SK-N-SH (cell line): ENCODE measurements around the gene DMRTA2. TPM values are rescaled to one million over a fixed set of nuclear protein-coding genes. Genes with fewer than 3 reads are reported as not detected.

Source experiments
- CTCF ChIA-PET: fragments of 300-600, 350-600 bp; formaldehyde crosslinking; extraction: SDS; loops from one replicate; lab custom pipeline; 2021; lab: Yijun Ruan, JAX
- POLR2A ChIA-PET: fragments of 350-600 bp; sonication (Branson Sonifier 250); formaldehyde crosslinking; extraction: SDS; loops from one replicate; lab custom pipeline; 2020; ENCODE audit warnings: antibody characterized with exemption, inconsistent platforms; lab: Yijun Ruan, JAX
- DNase-seq: peaks from one replicate; pipeline ENCODE4 v3.0.0; 2012
- H2AFZ ChIP-seq: fragments of 200-600 bp; sonication (generic); 2 replicates; pipeline ENCODE4 v1.8.1; 2016; ENCODE audit warnings: antibody characterized with exemption, mild to moderate bottlenecking, low read depth
- H3F3A ChIP-seq: fragments of 200-600 bp; sonication (generic); replicated peaks from 2 replicates; pipeline ENCODE3; 2016; ENCODE audit warnings: antibody characterized with exemption, mild to moderate bottlenecking; ENCODE audit not compliant: insufficient read depth
- H3K27ac ChIP-seq, 2 experiments: fragments of 200-500 bp in 1 of 2; fragments of 200-600 bp in 1 of 2; sonication (Bioruptor generic) in 1 of 2; sonication (generic), shearing (Covaris generic) in 1 of 2; 2 replicates each; pipeline versions ENCODE4 v1.5.1 to v1.6.1; 2014 to 2016; ENCODE audit warnings: low read depth in 2 of 2, inconsistent platforms in 1 of 2, low read length in 1 of 2, mild to moderate bottlenecking in 1 of 2, mixed read lengths in 1 of 2
- H3K27me3 ChIP-seq: fragments of 200-600 bp; sonication (generic), shearing (Covaris generic); 2 replicates; pipeline ENCODE4 v1.6.1; 2016; ENCODE audit warnings: mixed run types; ENCODE audit not compliant: insufficient read depth
- H3K36me3 ChIP-seq, 2 experiments: fragments of 200-500 bp in 1 of 2; fragments of 200-600 bp in 1 of 2; sonication (Bioruptor generic) in 1 of 2; sonication (generic) in 1 of 2; replicated peaks in 1 of 2; 2 replicates each; pipeline versions ENCODE3 to v1.5.1; 2014 to 2016; ENCODE audit warnings: low read length in 1 of 2, mild to moderate bottlenecking in 1 of 2; ENCODE audit not compliant: insufficient read depth in 2 of 2, control insufficient read depth in 1 of 2
- H3K4me1 ChIP-seq, 2 experiments: fragments of 200-500 bp in 1 of 2; fragments of 200-600 bp in 1 of 2; sonication (Bioruptor generic) in 1 of 2; sonication (generic), shearing (Covaris generic) in 1 of 2; 2 replicates each; pipeline versions ENCODE4 v1.5.1 to v1.6.1; 2014 to 2016; ENCODE audit warnings: low read depth in 1 of 2, low read length in 1 of 2, mixed run types in 1 of 2; ENCODE audit not compliant: insufficient read depth in 2 of 2, control insufficient read depth in 1 of 2
- H3K4me2 ChIP-seq: fragments of 200-600 bp; sonication (generic), shearing (Covaris generic); 2 replicates; pipeline ENCODE4 v1.6.1; 2017; ENCODE audit warnings: mixed run types
- H3K4me3 ChIP-seq, 2 experiments: fragments of 200-500 bp in 1 of 2; fragments of 200-600 bp in 1 of 2; sonication (Bioruptor generic) in 1 of 2; sonication (generic), shearing (Covaris generic) in 1 of 2; 2 replicates each; pipeline versions ENCODE4 v1.5.1 to v1.8.1; 2014 to 2016; ENCODE audit warnings: low read depth in 2 of 2, inconsistent platforms in 1 of 2, low read length in 1 of 2, mild to moderate bottlenecking in 1 of 2, mixed read lengths in 1 of 2, moderate library complexity in 1 of 2
- H3K79me2 ChIP-seq: fragments of 200-600 bp; sonication (generic); 2 replicates; pipeline ENCODE4 v1.8.1; 2017; ENCODE audit warnings: mild to moderate bottlenecking; ENCODE audit not compliant: insufficient read depth
- H3K9ac ChIP-seq: fragments of 200-600 bp; sonication (generic); 2 replicates; pipeline ENCODE4 v1.6.1; 2017; ENCODE audit warnings: mixed run types
- H3K9me2 ChIP-seq: fragments of 200-600 bp; sonication (generic); 2 replicates; pipeline ENCODE4 v1.6.1; 2017; ENCODE audit warnings: mixed run types
- H3K9me3 ChIP-seq: fragments of 200-600 bp; sonication (generic); 2 replicates; pipeline ENCODE4 v1.6.1; 2017; ENCODE audit warnings: mixed run types, mild to moderate bottlenecking, moderate library complexity
- H4K20me1 ChIP-seq: fragments of 200-600 bp; sonication (generic); 2 replicates; pipeline ENCODE4 v1.6.1; 2017; ENCODE audit warnings: mild to moderate bottlenecking, mixed run types; ENCODE audit not compliant: insufficient read depth
- CHD2 ChIP-seq: fragments of 150-350 bp; IDR thresholded peaks from 2 replicates; pipeline ENCODE4 v1.6.1; 2018; ENCODE audit warnings: low read length; ENCODE audit not compliant: partially characterized antibody
- FOSL2 ChIP-seq: IDR thresholded peaks from 2 replicates; pipeline ENCODE4 v1.4.0; 2012; ENCODE audit warnings: low read depth, mild to moderate bottlenecking, moderate library complexity, borderline replicate concordance
- FOXJ3 ChIP-seq: sonication (generic); formaldehyde crosslinking; IDR thresholded peaks from 2 replicates; pipeline ENCODE4 v1.5.1; 2020; ENCODE audit warnings: mild to moderate bottlenecking, missing genetic modification reagents
- NRF1 ChIP-seq: IDR thresholded peaks from 2 replicates; pipeline ENCODE4 v1.6.1; 2012; ENCODE audit warnings: low read depth, mild to moderate bottlenecking, low read length
- PBX3 ChIP-seq: IDR thresholded peaks from 2 replicates; pipeline ENCODE4; 2012
- RAD21 ChIP-seq: IDR thresholded peaks from 2 replicates; pipeline ENCODE4 v1.6.1; 2012; ENCODE audit warnings: mild to moderate bottlenecking, low read length
- RCOR1 ChIP-seq: fragments of 150-350 bp; IDR thresholded peaks from 2 replicates; pipeline ENCODE4 v1.6.1; 2017; ENCODE audit warnings: antibody characterized with exemption, low read length
- SIN3A ChIP-seq: IDR thresholded peaks from 2 replicates; pipeline ENCODE4 v1.6.1; 2012; ENCODE audit warnings: low read depth, mild to moderate bottlenecking, low read length, moderate library complexity, borderline replicate concordance
- SMC3 ChIP-seq: IDR thresholded peaks from 2 replicates; pipeline ENCODE4 v1.6.1; 2012; ENCODE audit warnings: low read depth, low read length, improper control_type of control experiment
- TAF1 ChIP-seq: IDR thresholded peaks from 2 replicates; pipeline ENCODE4 v1.6.1; 2012; ENCODE audit warnings: low read depth, mild to moderate bottlenecking, low read length, moderate library complexity, borderline replicate concordance
- WGBS: methylation state at CpG from one replicate; pipeline ENCODE4 v1.1.6; 2017; ENCODE audit warnings: low lambda C conversion rate; 5-methylcytosine and 5-hydroxymethylcytosine counted together
- polyA plus RNA-seq, 3 experiments: library from polyadenylated mRNA; depleted of rRNA; stranded (reverse); fragments of >200 nt; gene quantifications; 2 replicates each; pipeline ENCODE4 v1.2.3, GENCODE V29; 2012
- TF ChIP-seq, protein P1 (sequence below): fragments of 200-600 bp; sonication (generic); IDR thresholded peaks from 2 replicates; pipeline ENCODE4 v1.6.1; 2017; ENCODE audit warnings: antibody characterized with exemption, mild to moderate bottlenecking, moderate library complexity
- TF ChIP-seq, protein P2 (sequence below): IDR thresholded peaks from 2 replicates; pipeline ENCODE4 v1.4.0; 2012; ENCODE audit warnings: low read depth, borderline replicate concordance
- TF ChIP-seq, protein P3 (sequence below): IDR thresholded peaks from 2 replicates; pipeline ENCODE4 v1.4.0; 2012; ENCODE audit warnings: low read depth, borderline replicate concordance
- TF ChIP-seq, protein P4 (sequence below): fragments of 150-350 bp; IDR thresholded peaks from 2 replicates; pipeline ENCODE4 v1.6.1; 2017; ENCODE audit warnings: antibody characterized with exemption, low read length, low read depth, borderline replicate concordance

The DMRTA2 gene
- polyA plus RNA-seq, 1 of the 3 experiments (the other 2 are of a cell fraction): 0.02 TPM

DNA sequence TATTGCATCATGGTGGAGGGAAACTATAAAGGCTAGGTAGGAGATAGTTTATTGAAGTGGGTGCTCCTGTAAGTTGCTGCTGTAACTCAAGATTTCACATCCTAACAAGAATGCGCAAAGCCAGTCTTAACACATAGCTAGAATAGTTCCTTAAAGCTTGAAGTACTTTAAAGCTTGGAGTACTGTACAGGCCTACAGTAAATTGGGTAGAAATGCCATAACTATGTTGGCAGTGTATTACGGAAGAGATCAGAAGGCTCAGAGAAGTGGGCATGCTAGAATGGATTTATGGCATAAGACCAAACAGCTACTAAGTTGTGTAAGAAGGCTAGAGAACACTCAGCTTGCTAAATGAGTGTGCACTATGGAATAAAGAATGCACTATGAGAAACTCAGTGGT is 44.5 kb downstream of the DMRTA2 start:
- H3K9me2 ChIP-seq: no peaks in the 10 kb centered on the region
- no peak overlapping the region for H2AFZ ChIP-seq
- H3K36me3 ChIP-seq: no peaks in the 10 kb centered on the region
- no peaks in the 10 kb centered on the region for H3K4me1 ChIP-seq
- TF ChIP-seq PBX3 (no peak), SIN3A (no peak), SMC3 (no peak), FOXJ3 (CRISPR knock-in tag) (no peak), TAF1 (no peak), RAD21 (no peak), CHD2 (no peak), NRF1 (no peak), FOSL2 (no peak), RCOR1 (no peak)
- TF ChIP-seq, protein P1, sequence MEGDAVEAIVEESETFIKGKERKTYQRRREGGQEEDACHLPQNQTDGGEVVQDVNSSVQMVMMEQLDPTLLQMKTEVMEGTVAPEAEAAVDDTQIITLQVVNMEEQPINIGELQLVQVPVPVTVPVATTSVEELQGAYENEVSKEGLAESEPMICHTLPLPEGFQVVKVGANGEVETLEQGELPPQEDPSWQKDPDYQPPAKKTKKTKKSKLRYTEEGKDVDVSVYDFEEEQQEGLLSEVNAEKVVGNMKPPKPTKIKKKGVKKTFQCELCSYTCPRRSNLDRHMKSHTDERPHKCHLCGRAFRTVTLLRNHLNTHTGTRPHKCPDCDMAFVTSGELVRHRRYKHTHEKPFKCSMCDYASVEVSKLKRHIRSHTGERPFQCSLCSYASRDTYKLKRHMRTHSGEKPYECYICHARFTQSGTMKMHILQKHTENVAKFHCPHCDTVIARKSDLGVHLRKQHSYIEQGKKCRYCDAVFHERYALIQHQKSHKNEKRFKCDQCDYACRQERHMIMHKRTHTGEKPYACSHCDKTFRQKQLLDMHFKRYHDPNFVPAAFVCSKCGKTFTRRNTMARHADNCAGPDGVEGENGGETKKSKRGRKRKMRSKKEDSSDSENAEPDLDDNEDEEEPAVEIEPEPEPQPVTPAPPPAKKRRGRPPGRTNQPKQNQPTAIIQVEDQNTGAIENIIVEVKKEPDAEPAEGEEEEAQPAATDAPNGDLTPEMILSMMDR: no peak
- TF ChIP-seq, protein P2, sequence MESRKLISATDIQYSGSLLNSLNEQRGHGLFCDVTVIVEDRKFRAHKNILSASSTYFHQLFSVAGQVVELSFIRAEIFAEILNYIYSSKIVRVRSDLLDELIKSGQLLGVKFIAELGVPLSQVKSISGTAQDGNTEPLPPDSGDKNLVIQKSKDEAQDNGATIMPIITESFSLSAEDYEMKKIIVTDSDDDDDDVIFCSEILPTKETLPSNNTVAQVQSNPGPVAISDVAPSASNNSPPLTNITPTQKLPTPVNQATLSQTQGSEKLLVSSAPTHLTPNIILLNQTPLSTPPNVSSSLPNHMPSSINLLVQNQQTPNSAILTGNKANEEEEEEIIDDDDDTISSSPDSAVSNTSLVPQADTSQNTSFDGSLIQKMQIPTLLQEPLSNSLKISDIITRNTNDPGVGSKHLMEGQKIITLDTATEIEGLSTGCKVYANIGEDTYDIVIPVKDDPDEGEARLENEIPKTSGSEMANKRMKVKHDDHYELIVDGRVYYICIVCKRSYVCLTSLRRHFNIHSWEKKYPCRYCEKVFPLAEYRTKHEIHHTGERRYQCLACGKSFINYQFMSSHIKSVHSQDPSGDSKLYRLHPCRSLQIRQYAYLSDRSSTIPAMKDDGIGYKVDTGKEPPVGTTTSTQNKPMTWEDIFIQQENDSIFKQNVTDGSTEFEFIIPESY: no peak
- TF ChIP-seq, protein P3, sequence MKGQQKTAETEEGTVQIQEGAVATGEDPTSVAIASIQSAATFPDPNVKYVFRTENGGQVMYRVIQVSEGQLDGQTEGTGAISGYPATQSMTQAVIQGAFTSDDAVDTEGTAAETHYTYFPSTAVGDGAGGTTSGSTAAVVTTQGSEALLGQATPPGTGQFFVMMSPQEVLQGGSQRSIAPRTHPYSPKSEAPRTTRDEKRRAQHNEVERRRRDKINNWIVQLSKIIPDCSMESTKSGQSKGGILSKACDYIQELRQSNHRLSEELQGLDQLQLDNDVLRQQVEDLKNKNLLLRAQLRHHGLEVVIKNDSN: no peak
- TF ChIP-seq, protein P4, sequence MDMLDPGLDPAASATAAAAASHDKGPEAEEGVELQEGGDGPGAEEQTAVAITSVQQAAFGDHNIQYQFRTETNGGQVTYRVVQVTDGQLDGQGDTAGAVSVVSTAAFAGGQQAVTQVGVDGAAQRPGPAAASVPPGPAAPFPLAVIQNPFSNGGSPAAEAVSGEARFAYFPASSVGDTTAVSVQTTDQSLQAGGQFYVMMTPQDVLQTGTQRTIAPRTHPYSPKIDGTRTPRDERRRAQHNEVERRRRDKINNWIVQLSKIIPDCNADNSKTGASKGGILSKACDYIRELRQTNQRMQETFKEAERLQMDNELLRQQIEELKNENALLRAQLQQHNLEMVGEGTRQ: no peak
- TF ChIP-seq, all 33 proteins: peak for 0
- H3K9me3 ChIP-seq: no peaks in the 10 kb centered on the region
- H3K4me3 ChIP-seq: no peak overlapping the region
- no peaks in the 10 kb centered on the region for H3K79me2 ChIP-seq
- no peaks in the 10 kb centered on the region for H3K27me3 ChIP-seq
- POLR2A ChIA-PET: no interaction called here
- no peak overlapping the region for H3K27ac ChIP-seq
- H4K20me1 ChIP-seq: no peaks in the 10 kb centered on the region
- H3K4me2 ChIP-seq: no peak overlapping the region
- H3F3A ChIP-seq: no peaks in the 10 kb centered on the region
- 88% methylated on average over 2 of the region's 2 CpGs for WGBS
- CTCF ChIA-PET: interaction anchor here (0.9 to 2.3 kb wide), 2 partner anchors 10 to 319 kb away, joined by 3 to 7 read pairs; no protein-coding TSS in a partner anchor
- no peak overlapping the region for H3K9ac ChIP-seq
- no peak for DNase-seq
